MCF 10A (cell line): ENCODE results near the gene HDAC7. TPM values are rescaled to one million over a fixed set of nuclear protein-coding genes. Genes with fewer than 3 reads are reported as not detected.

Experiments used
- BruUV-seq: library from RNA; stranded (reverse); fragments of 400-500 nt; replicated peaks from 2 replicates; lab custom pipeline; 2021; lab: Mats Ljungman, UMichigan
- CTCF ChIA-PET: fragments of 300-600 bp; sonication (Branson Sonifier 250); formaldehyde crosslinking; extraction: SDS; loops from one replicate; lab custom pipeline; 2021; ENCODE audit warnings: antibody characterized with exemption, inconsistent platforms; lab: Yijun Ruan, JAX
- POLR2A ChIA-PET: fragments of 300-600, 350-650 bp; sonication (Branson Sonifier 250); formaldehyde crosslinking; extraction: SDS; loops from one replicate; lab custom pipeline; 2020; ENCODE audit warnings: antibody characterized with exemption, inconsistent platforms; lab: Yijun Ruan, JAX
- DNase-seq: peaks from one replicate; pipeline ENCODE4 v3.0.0-alpha.2; 2018; ENCODE audit not compliant: unreplicated experiment
- H3K27ac Mint-ChIP-seq: one replicate; pipeline ENCODE4 v1.8.0; 2022; ENCODE audit warnings: mild to moderate bottlenecking, low read depth, mixed read lengths; ENCODE audit not compliant: unreplicated experiment
- H3K27me3 Mint-ChIP-seq: one replicate; pipeline ENCODE4 v1.8.0; 2022; ENCODE audit warnings: mixed read lengths; ENCODE audit not compliant: insufficient read depth, unreplicated experiment
- H3K36me3 Mint-ChIP-seq: one replicate; pipeline ENCODE4 v1.8.0; 2022; ENCODE audit warnings: mild to moderate bottlenecking, moderate library complexity, mixed read lengths; ENCODE audit not compliant: insufficient read depth, unreplicated experiment
- H3K4me1 Mint-ChIP-seq: one replicate; pipeline ENCODE4 v1.8.0; 2022; ENCODE audit warnings: mixed read lengths; ENCODE audit not compliant: insufficient read depth, unreplicated experiment
- H3K4me3 Mint-ChIP-seq: one replicate; pipeline ENCODE4 v1.8.0; 2022; ENCODE audit warnings: mild to moderate bottlenecking, moderate library complexity, mixed read lengths; ENCODE audit not compliant: unreplicated experiment
- H3K9me3 Mint-ChIP-seq: one replicate; pipeline ENCODE4 v1.8.0; 2022; ENCODE audit warnings: mixed read lengths; ENCODE audit not compliant: unreplicated experiment
- intact Hi-C: fragments of 100-400 bp; cut with micrococcal nuclease; formaldehyde crosslinking; loops from 2 replicates; pipeline ENCODE4 v1.14.1; 2022
- total RNA-seq: library from RNA; stranded (reverse); gene quantifications from 2 replicates; pipeline ENCODE4 v1.2.3, GENCODE V29; 2022
- TF ChIP-seq, protein P1 (sequence below): fragments of 200-600 bp; IDR thresholded peaks from one replicate; pipeline ENCODE4 v1.8.0; 2022; ENCODE audit warnings: antibody characterized with exemption, mild to moderate bottlenecking; ENCODE audit not compliant: unreplicated experiment

HDAC7 gene
- total RNA-seq, 1 experiment from 2014 or later = 80.1 TPM

DNA sequence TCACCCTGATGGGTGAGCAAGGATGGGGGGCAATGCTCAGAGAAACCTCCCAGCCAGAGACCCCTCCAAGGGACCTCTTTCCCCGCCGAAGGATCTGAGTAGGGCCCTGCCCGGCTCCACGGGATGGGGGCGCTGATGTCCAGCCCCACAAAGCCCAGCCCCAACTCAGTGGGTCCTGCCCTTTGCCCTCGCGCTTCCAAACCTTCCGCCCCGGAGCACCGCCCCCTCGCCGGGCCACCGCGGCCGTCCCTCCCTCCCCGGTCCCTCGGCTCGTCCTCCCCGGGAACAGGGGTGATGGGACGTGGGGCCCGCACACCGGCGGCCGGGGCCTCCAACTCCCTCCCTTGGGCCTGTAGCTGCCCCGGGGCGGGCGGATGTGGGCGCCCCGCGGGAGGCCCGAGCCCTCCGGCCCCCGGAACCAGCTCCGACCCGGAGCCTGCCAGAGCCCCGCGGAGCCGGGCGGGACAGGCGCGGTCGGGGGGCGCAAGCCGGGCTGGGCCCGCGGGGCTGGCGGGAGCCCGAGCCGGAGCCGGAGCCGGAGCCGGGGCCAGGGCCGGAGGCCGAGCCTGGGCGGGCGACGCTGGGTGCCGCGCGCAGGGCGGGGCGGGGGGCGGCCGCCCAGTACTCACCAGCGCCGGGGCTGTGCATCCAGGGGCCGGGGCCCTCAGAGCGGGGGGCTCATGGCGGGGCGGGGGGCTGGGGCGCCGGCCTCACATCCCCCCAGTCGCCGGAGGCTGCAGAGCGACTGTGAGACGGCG, 386 bp downstream of the HDAC7 start:
- TF ChIP-seq, protein P1, sequence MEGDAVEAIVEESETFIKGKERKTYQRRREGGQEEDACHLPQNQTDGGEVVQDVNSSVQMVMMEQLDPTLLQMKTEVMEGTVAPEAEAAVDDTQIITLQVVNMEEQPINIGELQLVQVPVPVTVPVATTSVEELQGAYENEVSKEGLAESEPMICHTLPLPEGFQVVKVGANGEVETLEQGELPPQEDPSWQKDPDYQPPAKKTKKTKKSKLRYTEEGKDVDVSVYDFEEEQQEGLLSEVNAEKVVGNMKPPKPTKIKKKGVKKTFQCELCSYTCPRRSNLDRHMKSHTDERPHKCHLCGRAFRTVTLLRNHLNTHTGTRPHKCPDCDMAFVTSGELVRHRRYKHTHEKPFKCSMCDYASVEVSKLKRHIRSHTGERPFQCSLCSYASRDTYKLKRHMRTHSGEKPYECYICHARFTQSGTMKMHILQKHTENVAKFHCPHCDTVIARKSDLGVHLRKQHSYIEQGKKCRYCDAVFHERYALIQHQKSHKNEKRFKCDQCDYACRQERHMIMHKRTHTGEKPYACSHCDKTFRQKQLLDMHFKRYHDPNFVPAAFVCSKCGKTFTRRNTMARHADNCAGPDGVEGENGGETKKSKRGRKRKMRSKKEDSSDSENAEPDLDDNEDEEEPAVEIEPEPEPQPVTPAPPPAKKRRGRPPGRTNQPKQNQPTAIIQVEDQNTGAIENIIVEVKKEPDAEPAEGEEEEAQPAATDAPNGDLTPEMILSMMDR = peak; percentile 17
- DNase-seq = no peak
- intact Hi-C loops = loop anchor here (5.0 kb wide), 1 partner anchor 42 kb away; no protein-coding TSS in a partner anchor
- POLR2A ChIA-PET = interaction anchor here (0.6 to 5.9 kb wide), 15 partner anchors 11 to 144 kb away, joined by 3 to 110 read pairs (median 5); partner anchors contain the start of genes TMEM106C and VDR
- H3K36me3 Mint-ChIP-seq = no peaks in the 10 kb centered on the region
- H3K27ac Mint-ChIP-seq = peak overlapping the region; percentile 78
- peak overlapping the region; percentile 98 for H3K4me3 Mint-ChIP-seq
- H3K4me1 Mint-ChIP-seq = peaks cover 73% of the 10 kb centered on the region
- BruUV-seq = no TSS peak
- H3K27me3 Mint-ChIP-seq = no peaks in the 10 kb centered on the region
- H3K9me3 Mint-ChIP-seq = no peaks in the 10 kb centered on the region
- CTCF ChIA-PET = interaction anchor here (0.7 to 4.2 kb wide), 12 partner anchors 10 to 139 kb away, joined by 3 to 33 read pairs (median 7); no protein-coding TSS in a partner anchor

GRCh38 chr12:47818467-47819137, 1.1 kb downstream of the HDAC7 start:
- H3K9me3 Mint-ChIP-seq = no peaks in the 10 kb centered on the region
- CTCF ChIA-PET = interaction anchor here (0.7 to 4.2 kb wide), 12 partner anchors 10 to 131 kb away, joined by 3 to 33 read pairs (median 6); partner anchors contain the start of gene RPAP3
- H3K27me3 Mint-ChIP-seq = no peaks in the 10 kb centered on the region
- H3K4me1 Mint-ChIP-seq = peaks cover 71% of the 10 kb centered on the region
- intact Hi-C loops = loop anchor here (5.0 kb wide), 1 partner anchor 41 kb away; no protein-coding TSS in a partner anchor
- POLR2A ChIA-PET = interaction anchor here (0.7 to 5.9 kb wide), 9 partner anchors 8 to 145 kb away, joined by 3 to 110 read pairs (median 4); partner anchors contain the start of gene TMEM106C
- TF ChIP-seq, protein P1 = no peak
- no peaks in the 10 kb centered on the region for H3K36me3 Mint-ChIP-seq
- BruUV-seq = no TSS peak
- H3K27ac Mint-ChIP-seq = peak overlapping the region; percentile 78
- DNase-seq = peak; percentile 45
- peak overlapping the region; percentile 98 for H3K4me3 Mint-ChIP-seq

GRCh38 chr12:47818007-47818376, 1.7 kb downstream of the HDAC7 start:
- ChIA-PET CTCF (interaction anchor here (1.0 to 4.2 kb wide), 16 partner anchors 9 to 132 kb away, joined by 3 to 33 read pairs (median 5); partner anchors contain the start of gene RPAP3), POLR2A (interaction anchor here (0.8 to 5.9 kb wide), 6 partner anchors 9 to 42 kb away, joined by 4 to 110 read pairs (median 5); no protein-coding TSS in a partner anchor)
- H3K27me3 Mint-ChIP-seq = no peaks in the 10 kb centered on the region
- TF ChIP-seq, protein P1 = no peak
- H3K9me3 Mint-ChIP-seq = no peaks in the 10 kb centered on the region
- peaks cover 71% of the 10 kb centered on the region for H3K4me1 Mint-ChIP-seq
- H3K27ac Mint-ChIP-seq = peak overlapping the region; percentile 78
- peak overlapping the region; percentile 98 for H3K4me3 Mint-ChIP-seq
- H3K36me3 Mint-ChIP-seq = no peaks in the 10 kb centered on the region
- DNase-seq = no peak
- no TSS peak for BruUV-seq
- intact Hi-C loops = loop anchor here (5.0 kb wide), 1 partner anchor 41 kb away; no protein-coding TSS in a partner anchor
